ENCODE data around the gene TTYH1. TPM values are rescaled to one million over a fixed set of nuclear protein-coding genes. Genes with fewer than 3 reads are reported as not detected.

TTYH1 gene
- polyA plus RNA-seq, 6 donors from 2014 or later: 0.06 to 0.09 (median 0.08) TPM; not detected in 3

GRCh38 chr19:54420068-54420382 is 4.8 kb downstream of the TTYH1 start:
- Mint-ChIP-seq H3K4me1 (peaks cover 17 to 23% (median 18%) of the 10 kb centered on the region in 3 donors), H3K27me3 (peaks cover 28 to 67% (median 43%) of the 10 kb centered on the region in 3 donors), H3K4me3 (no peak overlapping the region), H3K27ac (no peak overlapping the region), H3K36me3 (peaks cover 0 to 9% of the 10 kb centered on the region in 2 donors), H3K9me3 (peaks cover 0 to 2% (median 0%) of the 10 kb centered on the region in 7 donors)
- DNase-seq (no peak), ATAC-seq (ENCODE audit: low read depth in 2 of 2) (no peak)

DNA sequence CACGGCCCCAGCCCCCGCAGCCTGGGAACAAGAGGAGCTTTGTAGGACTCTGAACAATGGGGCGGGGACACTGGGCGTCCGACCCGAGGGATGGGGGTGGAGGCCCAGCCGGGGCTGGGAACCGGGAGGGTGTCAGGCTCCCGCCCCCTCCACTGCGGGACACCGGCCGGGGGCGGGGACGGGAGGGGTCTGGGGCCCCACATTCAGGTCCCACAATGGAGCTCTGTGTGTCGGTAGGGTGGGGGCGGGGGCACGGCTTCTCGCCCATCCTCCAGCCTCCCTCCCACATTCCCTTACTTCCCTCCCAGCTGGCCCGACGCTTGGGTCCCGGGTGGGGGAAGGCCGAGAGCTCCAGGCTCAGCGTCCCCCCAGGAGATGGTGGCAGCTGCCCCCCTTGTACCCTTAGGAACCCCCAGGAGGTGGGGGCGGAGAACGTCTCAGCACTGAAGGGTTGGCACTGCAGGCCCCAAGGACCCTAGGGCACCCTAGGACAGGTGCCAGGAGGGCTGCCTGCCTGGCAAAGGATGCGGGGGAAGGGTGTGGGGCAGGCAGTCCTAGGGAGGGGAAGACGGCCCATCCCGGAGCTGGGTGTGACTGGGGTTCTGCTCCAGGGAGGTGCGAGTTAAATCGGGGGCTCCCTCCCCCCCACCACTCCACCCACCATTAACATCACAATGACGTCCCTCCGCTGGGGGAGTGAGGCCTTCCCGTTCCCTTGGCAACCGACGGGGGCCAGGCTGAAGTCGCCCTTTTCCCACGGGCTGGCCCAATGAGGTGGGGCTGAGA is 5.3 kb downstream of the TTYH1 start:
- DNase-seq (no peak), ATAC-seq (ENCODE audit: low read depth in 2 of 2) (no peak)
- Mint-ChIP-seq H3K27ac (no peak overlapping the region), H3K9me3 (peaks cover 0 to 2% (median 0%) of the 10 kb centered on the region in 7 donors), H3K4me1 (peaks cover 17 to 28% (median 18%) of the 10 kb centered on the region in 3 donors), H3K4me3 (no peak overlapping the region), H3K36me3 (peaks cover 0 to 9% of the 10 kb centered on the region in 2 donors), H3K27me3 (peaks cover 28 to 72% (median 43%) of the 10 kb centered on the region in 3 donors)

DNA sequence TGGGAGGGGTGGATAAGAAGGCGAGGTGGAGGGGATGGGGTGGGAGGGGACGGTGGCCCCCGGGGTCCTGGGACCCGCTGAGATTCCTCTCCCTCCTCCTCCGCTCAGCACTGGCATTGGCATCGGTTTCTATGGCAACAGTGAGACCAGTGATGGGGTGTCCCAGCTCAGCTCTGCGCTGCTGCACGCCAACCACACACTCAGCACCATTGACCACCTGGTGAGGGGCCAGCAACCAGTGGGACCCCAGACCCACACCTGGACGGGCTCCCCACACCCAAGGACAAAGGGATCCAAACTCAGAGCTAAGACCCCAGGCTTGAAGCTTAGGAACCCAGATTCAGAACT is 5.9 kb downstream of the TTYH1 start:
- H3K9me3 Mint-ChIP-seq: peaks cover 0 to 2% (median 0%) of the 10 kb centered on the region in 7 donors
- peaks cover 14 to 23% (median 17%) of the 10 kb centered on the region in 3 donors for H3K4me1 Mint-ChIP-seq
- no peak overlapping the region for H3K4me3 Mint-ChIP-seq
- DNase-seq (no peak), ATAC-seq (ENCODE audit: low read depth in 2 of 2) (no peak)
- peaks cover 0 to 9% of the 10 kb centered on the region in 2 donors for H3K36me3 Mint-ChIP-seq
- peaks cover 28 to 71% (median 38%) of the 10 kb centered on the region in 3 donors for H3K27me3 Mint-ChIP-seq
- H3K27ac Mint-ChIP-seq: no peak overlapping the region

GRCh38 chr19:54421521-54421920 is 6.3 kb downstream of the TTYH1 start:
- H3K9me3 Mint-ChIP-seq: peaks cover 0 to 2% (median 0%) of the 10 kb centered on the region in 7 donors

DNA sequence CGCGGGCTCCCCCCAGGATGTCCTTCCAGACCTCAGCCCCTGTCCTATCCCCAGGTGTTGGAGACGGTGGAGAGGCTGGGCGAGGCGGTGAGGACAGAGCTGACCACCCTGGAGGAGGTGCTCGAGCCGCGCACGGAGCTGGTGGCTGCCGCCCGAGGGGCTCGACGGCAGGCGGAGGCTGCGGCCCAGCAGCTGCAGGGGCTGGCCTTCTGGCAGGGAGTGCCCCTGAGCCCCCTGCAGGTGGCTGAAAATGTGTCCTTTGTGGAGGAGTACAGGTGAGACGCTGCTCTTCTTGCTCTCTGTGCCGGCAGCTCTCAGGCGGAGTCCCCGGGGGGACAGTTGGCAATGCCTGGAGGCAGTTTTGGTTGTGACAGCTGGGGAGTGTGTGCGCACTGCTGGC is 6.9 kb downstream of the TTYH1 start:
- Mint-ChIP-seq H3K27me3 (peaks cover 27 to 74% (median 39%) of the 10 kb centered on the region in 3 donors), H3K27ac (no peak overlapping the region), H3K9me3 (peaks cover 0 to 3% (median 0%) of the 10 kb centered on the region in 7 donors), H3K36me3 (peaks cover 0 to 5% of the 10 kb centered on the region in 2 donors), H3K4me1 (peaks cover 13 to 21% (median 15%) of the 10 kb centered on the region in 3 donors), H3K4me3 (no peak overlapping the region)
- DNase-seq (no peak), ATAC-seq (ENCODE audit: low read depth in 2 of 2) (no peak)

More at GRCh38 chr19:54421521-54421920, 6.3 kb downstream of the TTYH1 start:
- Mint-ChIP-seq H3K4me3 (no peak overlapping the region), H3K27me3 (peaks cover 30 to 73% (median 40%) of the 10 kb centered on the region in 3 donors), H3K27ac (no peak overlapping the region), H3K36me3 (peaks cover 0 to 9% of the 10 kb centered on the region in 2 donors), H3K4me1 (peaks cover 14 to 23% (median 17%) of the 10 kb centered on the region in 3 donors)
- DNase-seq (no peak), ATAC-seq (ENCODE audit: low read depth in 2 of 2) (no peak)

GRCh38 chr19:54424201-54424600 is 8.9 kb downstream of the TTYH1 start:
- Mint-ChIP-seq H3K4me1 (peaks cover 0 to 7% (median 7%) of the 10 kb centered on the region in 3 donors), H3K27me3 (peaks cover 16 to 69% (median 30%) of the 10 kb centered on the region in 3 donors), H3K9me3 (peaks cover 0 to 3% (median 0%) of the 10 kb centered on the region in 7 donors), H3K27ac (no peak overlapping the region), H3K4me3 (no peak overlapping the region), H3K36me3 (no peaks in the 10 kb centered on the region)
- no peak for ATAC-seq (ENCODE audit: low read depth in 2 of 2)
- DNase-seq: no peak

- no peaks in the 10 kb centered on the region for H3K36me3 Mint-ChIP-seq
- peaks cover 0 to 3% (median 0%) of the 10 kb centered on the region in 7 donors for H3K9me3 Mint-ChIP-seq
- DNase-seq (no peak), ATAC-seq (ENCODE audit: low read depth in 2 of 2) (no peak)
- H3K27ac Mint-ChIP-seq: no peak overlapping the region
- H3K27me3 Mint-ChIP-seq: peaks cover 15 to 70% (median 36%) of the 10 kb centered on the region in 3 donors
- peaks cover 2 to 10% (median 7%) of the 10 kb centered on the region in 3 donors for H3K4me1 Mint-ChIP-seq
- H3K4me3 Mint-ChIP-seq: peak overlapping the region in 3 of 8 donors; percentile 3 to 40 (median 9)
Measured at GRCh38 chr19:54424660-54425381, 9.6 kb downstream of the TTYH1 start.

DNA sequence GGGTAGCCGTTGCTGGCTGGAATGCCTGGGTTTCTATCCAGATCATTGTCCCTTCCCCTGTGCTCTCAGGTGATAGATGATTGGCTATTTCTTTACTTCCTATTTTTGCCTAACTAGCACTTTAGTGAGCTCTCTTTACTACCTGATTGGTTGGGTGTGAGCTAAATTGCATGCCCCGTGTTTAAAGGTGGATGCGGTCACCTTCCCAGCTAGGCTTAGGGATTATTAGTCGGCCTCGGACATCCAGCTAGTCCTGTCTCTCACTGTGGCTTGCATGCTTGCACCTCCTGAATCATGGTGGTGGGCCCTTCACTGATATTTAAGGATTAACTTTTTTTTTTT is 10.1 kb downstream of the TTYH1 start:
- Mint-ChIP-seq H3K4me1 (peaks cover 4 to 12% (median 10%) of the 10 kb centered on the region in 3 donors), H3K36me3 (no peaks in the 10 kb centered on the region), H3K9me3 (peaks cover 0 to 3% (median 0%) of the 10 kb centered on the region in 7 donors), H3K27me3 (peaks cover 14 to 70% (median 36%) of the 10 kb centered on the region in 3 donors), H3K27ac (no peak overlapping the region), H3K4me3 (no peak overlapping the region)
- ATAC-seq (ENCODE audit: low read depth in 2 of 2) (no peak), DNase-seq (no peak)

DNA sequence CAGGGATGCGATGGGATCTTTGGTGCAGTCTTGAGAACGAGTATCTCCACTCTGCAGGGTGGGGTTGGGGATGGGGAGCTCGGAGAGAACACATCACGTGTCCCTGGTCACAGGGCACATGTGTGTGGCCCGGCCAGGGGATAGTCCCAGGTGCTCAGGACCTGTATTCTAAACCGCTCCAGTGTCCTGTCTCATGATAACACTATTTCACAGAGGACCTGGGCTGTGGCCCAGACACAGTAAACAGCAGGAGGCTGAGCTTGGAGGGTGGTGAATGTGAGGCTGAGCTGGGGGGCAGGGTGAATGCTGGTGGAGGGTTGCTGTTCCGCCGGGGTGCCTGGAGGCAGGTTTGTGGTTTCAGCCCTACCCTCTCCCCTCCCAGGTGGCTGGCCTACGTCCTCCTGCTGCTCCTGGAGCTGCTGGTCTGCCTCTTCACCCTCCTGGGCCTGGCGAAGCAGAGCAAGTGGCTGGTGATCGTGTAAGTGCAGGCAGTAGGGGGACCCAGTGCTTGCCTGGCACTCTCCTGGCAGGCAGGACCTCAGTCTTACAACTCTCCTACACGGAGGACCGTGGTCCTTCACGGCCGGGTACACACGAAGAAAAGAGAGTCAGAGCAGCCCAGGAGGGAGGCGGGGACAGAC is 11.1 kb downstream of the TTYH1 start:
- no peaks in the 10 kb centered on the region for H3K36me3 Mint-ChIP-seq
- DNase-seq (no peak), ATAC-seq (ENCODE audit: low read depth in 2 of 2) (no peak)
- peaks cover 19 to 71% (median 36%) of the 10 kb centered on the region in 3 donors for H3K27me3 Mint-ChIP-seq
- peaks cover 10 to 18% (median 15%) of the 10 kb centered on the region in 3 donors for H3K4me1 Mint-ChIP-seq
- H3K9me3 Mint-ChIP-seq: peaks cover 0 to 3% (median 0%) of the 10 kb centered on the region in 7 donors
- H3K4me3 Mint-ChIP-seq: no peak overlapping the region
- H3K27ac Mint-ChIP-seq: peak overlapping the region in 1 of 6 donors; percentile 26

DNA sequence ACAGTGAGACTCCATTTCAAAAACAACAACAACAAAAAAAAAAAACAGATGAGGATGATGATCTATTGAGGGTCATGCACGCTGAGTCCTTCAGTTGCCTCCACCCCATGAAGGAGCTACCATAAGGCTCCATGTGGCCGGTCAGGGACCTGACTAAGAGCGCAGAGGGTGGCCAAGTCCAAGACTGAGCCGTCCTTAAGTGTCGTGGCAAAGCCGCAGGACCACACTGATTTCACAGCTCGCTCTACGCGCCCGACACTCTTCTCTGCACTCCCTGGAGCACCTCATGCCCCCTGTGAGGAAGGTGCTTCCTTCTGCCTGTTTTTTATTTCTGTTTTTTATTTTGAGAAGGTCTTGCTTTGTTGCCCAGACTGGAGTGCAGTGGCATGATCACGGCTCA is 12.3 kb downstream of the TTYH1 start:
- Mint-ChIP-seq H3K27me3 (peaks cover 19 to 69% (median 35%) of the 10 kb centered on the region in 3 donors), H3K9me3 (peaks cover 0 to 3% (median 0%) of the 10 kb centered on the region in 7 donors), H3K4me1 (peaks cover 12 to 19% (median 16%) of the 10 kb centered on the region in 3 donors), H3K36me3 (no peaks in the 10 kb centered on the region), H3K27ac (no peak overlapping the region), H3K4me3 (no peak overlapping the region)
- ATAC-seq (ENCODE audit: low read depth in 2 of 2) (no peak), DNase-seq (no peak)

DNA sequence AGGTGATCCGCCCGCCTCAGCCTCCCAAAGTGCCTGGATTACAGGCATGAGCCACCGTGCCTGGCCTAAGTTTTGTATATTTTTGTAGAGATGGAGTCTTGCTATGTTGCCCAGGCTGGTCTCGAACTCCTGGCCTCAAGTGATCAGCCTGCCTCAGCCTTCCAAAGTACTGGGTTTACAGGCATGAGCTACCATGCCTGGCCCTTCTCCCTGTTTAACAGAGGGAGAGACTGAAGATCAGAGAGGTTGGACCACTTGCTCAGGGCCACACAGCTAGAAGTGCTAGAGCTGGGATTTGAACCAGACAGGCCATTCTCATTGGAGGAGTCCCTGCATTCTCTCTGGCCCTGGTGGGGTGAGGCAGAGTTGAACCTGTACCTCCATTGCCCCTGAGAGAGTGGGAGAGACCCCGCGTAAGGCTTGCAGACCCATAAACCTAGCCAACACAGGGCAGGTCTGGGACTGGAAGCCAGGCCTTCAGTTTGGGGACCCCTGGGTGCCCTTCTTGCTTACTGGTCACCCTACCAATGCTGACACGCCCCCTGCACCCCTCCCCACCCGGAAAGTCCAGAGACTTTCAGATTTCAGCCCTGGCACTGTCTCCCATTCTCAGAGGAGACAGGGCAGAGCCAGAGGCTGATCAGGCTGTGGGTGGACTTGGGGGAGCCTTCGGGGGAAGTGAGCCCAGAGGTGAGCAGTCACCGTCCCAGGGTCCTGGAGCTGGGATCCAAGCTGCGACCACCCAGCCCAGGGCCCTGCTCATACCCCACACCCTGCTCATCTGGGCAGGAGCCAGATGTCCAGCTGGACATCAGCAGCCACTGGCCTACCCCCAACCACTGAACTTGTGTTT is 13.3 kb downstream of the TTYH1 start:
- Mint-ChIP-seq H3K27ac (no peak overlapping the region), H3K4me3 (no peak overlapping the region), H3K27me3 (peaks cover 17 to 60% (median 25%) of the 10 kb centered on the region in 3 donors), H3K9me3 (peaks cover 0 to 3% (median 0%) of the 10 kb centered on the region in 7 donors), H3K36me3 (no peaks in the 10 kb centered on the region), H3K4me1 (peaks cover 12 to 19% (median 13%) of the 10 kb centered on the region in 3 donors)
- ATAC-seq (ENCODE audit: low read depth in 2 of 2) (no peak), DNase-seq (no peak)

GRCh38 chr19:54429176-54429495 is 13.9 kb downstream of the TTYH1 start:
- Mint-ChIP-seq H3K4me1 (peaks cover 15 to 23% (median 16%) of the 10 kb centered on the region in 3 donors), H3K27ac (no peak overlapping the region), H3K27me3 (peaks cover 14 to 54% (median 21%) of the 10 kb centered on the region in 3 donors), H3K36me3 (no peaks in the 10 kb centered on the region), H3K4me3 (peak overlapping the region in 3 of 8 donors; percentile 32 to 82 (median 51)), H3K9me3 (peaks cover 0 to 2% (median 0%) of the 10 kb centered on the region in 7 donors)
- ATAC-seq (ENCODE audit: low read depth in 2 of 2): no peak
- DNase-seq: no peak
